Mucosa of stomach (tissue), 1 donor: ENCODE measurements around the gene TOPAZ1.

Source experiments
- H3K27me3 ChIP-seq: one replicate; pipeline ENCODE4 v1.7.0; 2013; ENCODE audit warnings: mild to moderate bottlenecking, low read length; ENCODE audit not compliant: control insufficient read depth, insufficient read depth
- H3K36me3 ChIP-seq: one replicate; pipeline ENCODE4 v1.7.0; 2013; ENCODE audit warnings: low read length; ENCODE audit not compliant: control insufficient read depth, insufficient read depth
- H3K4me1 ChIP-seq: one replicate; pipeline ENCODE4 v1.7.0; 2013; ENCODE audit warnings: mild to moderate bottlenecking, low read length; ENCODE audit not compliant: control insufficient read depth, insufficient read depth
- H3K4me3 ChIP-seq: one replicate; pipeline ENCODE4 v1.7.0; 2013; ENCODE audit warnings: low read length
- H3K9ac ChIP-seq: one replicate; pipeline ENCODE4 v1.7.0; 2013; ENCODE audit warnings: mild to moderate bottlenecking, low read length, moderate library complexity
- H3K9me3 ChIP-seq: one replicate; pipeline ENCODE4 v1.7.0; 2013; ENCODE audit warnings: mild to moderate bottlenecking, low read length, moderate library complexity; ENCODE audit not compliant: control insufficient read depth
- donor health status: Pancreatic carcinoma.

Gene TOPAZ1

DNA sequence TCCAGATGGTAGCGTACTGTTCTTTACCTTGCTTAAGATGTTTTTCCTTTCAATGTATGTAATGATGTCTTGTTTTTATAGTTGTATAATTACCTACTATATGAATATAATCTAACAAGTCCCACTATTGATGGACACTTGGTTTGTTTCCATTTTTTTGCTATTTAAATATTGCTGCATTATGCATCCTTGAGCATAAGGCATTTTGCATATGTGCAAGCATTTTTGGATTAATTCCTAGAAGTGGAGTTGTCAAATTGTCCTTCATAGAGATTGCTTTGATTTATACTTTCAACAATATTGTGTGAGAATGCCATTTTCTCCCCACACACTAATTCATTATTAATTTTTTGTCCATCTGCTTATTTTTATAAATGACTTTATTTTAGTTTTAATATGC lies 17.7 kb downstream of the TOPAZ1 start:
- H3K36me3 ChIP-seq: no peaks in the 10 kb centered on the region
- no peaks in the 10 kb centered on the region for H3K27me3 ChIP-seq
- no peak overlapping the region for H3K9ac ChIP-seq
- H3K9me3 ChIP-seq: no peaks in the 10 kb centered on the region
- H3K4me3 ChIP-seq: no peak overlapping the region
- peaks cover 6% of the 10 kb centered on the region for H3K4me1 ChIP-seq

- H3K4me1 ChIP-seq: peaks cover 7% of the 10 kb centered on the region
- no peaks in the 10 kb centered on the region for H3K27me3 ChIP-seq
- no peak overlapping the region for H3K4me3 ChIP-seq
- H3K36me3 ChIP-seq: no peaks in the 10 kb centered on the region
- H3K9ac ChIP-seq: no peak overlapping the region
- no peaks in the 10 kb centered on the region for H3K9me3 ChIP-seq
Measured at GRCh38 chr3:44264146-44264545, 22.5 kb downstream of the TOPAZ1 start.

DNA sequence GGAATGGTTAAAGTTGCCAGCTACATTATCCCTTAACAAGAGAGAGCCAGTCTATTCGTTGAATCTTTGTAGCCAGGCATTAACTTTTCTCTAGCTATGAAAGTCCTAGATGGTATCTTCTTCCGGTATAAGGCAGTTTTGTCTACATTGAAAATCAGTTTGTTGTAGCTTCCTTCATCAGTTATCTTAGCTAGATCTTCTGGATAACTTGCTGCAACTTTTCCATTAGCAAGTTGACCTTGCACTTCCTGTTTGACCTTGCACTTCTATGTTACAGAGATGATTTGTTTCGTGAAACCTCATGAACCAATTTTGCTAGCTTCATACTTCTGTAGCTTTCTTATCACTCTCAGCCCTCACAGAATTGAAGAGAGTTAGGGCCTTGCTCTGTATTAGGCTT lies 24.1 kb downstream of the TOPAZ1 start:
- no peaks in the 10 kb centered on the region for H3K27me3 ChIP-seq
- H3K36me3 ChIP-seq: no peaks in the 10 kb centered on the region
- no peaks in the 10 kb centered on the region for H3K9me3 ChIP-seq
- no peak overlapping the region for H3K4me3 ChIP-seq
- peaks cover 7% of the 10 kb centered on the region for H3K4me1 ChIP-seq
- H3K9ac ChIP-seq: no peak overlapping the region

DNA sequence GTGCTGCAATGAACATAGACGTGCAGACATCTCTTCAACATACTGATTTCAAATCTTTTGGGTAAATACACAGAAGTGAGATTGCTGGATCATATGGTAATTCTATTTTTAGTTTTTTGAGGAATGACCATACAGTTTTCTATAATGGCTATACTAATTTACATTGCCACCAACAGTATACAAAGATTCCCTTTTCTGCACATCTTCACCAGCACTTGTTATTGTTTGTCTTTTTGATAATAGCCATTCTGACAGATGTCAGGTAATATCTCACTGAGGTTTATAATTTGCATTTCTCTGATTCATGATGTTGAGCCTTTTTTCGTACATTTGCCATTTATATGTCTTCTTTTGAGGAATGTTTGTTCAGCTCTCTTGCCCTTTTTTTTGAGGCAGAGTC lies 30.5 kb downstream of the TOPAZ1 start:
- no peaks in the 10 kb centered on the region for H3K27me3 ChIP-seq
- H3K9me3 ChIP-seq: no peaks in the 10 kb centered on the region
- no peaks in the 10 kb centered on the region for H3K4me1 ChIP-seq
- no peak overlapping the region for H3K4me3 ChIP-seq
- H3K36me3 ChIP-seq: no peaks in the 10 kb centered on the region
- no peak overlapping the region for H3K9ac ChIP-seq

DNA sequence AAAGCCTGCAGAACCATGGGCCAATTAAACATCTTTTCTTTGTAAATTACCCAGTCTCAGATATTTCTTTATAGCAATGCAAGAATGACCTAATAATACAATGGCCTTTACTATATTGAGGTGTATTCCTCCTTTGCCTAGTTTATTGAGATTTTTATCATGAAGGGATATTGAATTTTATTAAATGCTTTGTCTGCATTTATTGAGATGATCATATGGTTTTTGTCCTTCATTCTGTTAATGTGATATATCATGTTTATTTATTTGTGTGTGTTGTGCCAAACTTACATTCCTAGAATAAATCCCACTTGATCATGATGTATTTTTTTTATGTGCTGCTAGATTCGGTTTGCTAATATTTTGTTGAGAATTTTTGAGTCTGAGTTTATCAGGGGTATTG lies 36.2 kb downstream of the TOPAZ1 start:
- no peaks in the 10 kb centered on the region for H3K4me1 ChIP-seq
- no peaks in the 10 kb centered on the region for H3K27me3 ChIP-seq
- H3K9ac ChIP-seq: no peak overlapping the region
- H3K9me3 ChIP-seq: no peaks in the 10 kb centered on the region
- no peak overlapping the region for H3K4me3 ChIP-seq
- H3K36me3 ChIP-seq: no peaks in the 10 kb centered on the region

DNA sequence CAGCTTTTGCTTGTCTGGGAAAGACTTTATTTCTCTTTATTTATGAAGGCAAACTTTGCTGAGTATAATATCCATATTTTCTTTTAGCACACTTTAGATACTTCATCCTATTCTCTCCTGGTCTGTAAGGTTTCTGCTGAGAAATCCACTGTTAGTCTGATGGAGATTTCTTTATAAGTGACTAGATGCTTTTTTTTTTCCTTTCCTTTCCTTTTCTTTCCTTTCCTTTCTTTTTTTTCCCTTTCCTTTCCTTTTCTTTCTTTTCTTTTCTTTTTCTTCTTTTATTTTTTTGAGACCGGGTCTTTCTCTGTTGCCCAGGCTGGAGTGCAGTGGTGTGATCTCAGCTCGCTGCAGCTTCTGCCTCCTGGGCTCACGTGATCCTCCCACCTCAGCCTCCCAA lies 38.4 kb downstream of the TOPAZ1 start:
- Histone ChIP-seq H3K4me1 (no peaks in the 10 kb centered on the region), H3K36me3 (no peaks in the 10 kb centered on the region), H3K9me3 (no peaks in the 10 kb centered on the region), H3K4me3 (no peak overlapping the region), H3K9ac (no peak overlapping the region), H3K27me3 (no peaks in the 10 kb centered on the region)

- H3K9me3 ChIP-seq: no peaks in the 10 kb centered on the region
- H3K27me3 ChIP-seq: no peaks in the 10 kb centered on the region
- no peak overlapping the region for H3K4me3 ChIP-seq
- H3K9ac ChIP-seq: no peak overlapping the region
- H3K4me1 ChIP-seq: no peaks in the 10 kb centered on the region
- H3K36me3 ChIP-seq: no peaks in the 10 kb centered on the region
Measured at GRCh38 chr3:44280631-44281030, 38.9 kb downstream of the TOPAZ1 start.

DNA sequence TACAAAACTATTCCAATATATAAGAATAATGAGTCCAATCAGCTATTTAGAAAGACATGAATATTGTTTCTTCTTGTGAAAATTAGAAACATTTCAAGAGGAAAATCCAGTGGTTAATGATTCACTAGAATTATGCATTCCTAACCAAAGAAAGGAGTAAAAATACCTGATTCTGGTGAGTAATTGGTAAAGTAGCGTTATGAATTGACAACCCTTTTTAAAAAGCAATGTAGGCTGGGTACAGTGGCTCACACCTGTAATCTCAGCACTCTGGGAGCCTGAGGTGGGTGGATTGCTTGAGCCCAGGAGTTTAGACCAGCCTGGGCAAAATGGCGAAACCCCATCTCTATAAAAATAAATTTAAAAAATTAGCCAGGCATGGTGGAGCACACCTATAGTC lies 43.3 kb downstream of the TOPAZ1 start:
- Histone ChIP-seq H3K36me3 (no peaks in the 10 kb centered on the region), H3K9me3 (no peaks in the 10 kb centered on the region), H3K9ac (no peak overlapping the region), H3K4me3 (no peak overlapping the region), H3K4me1 (no peaks in the 10 kb centered on the region), H3K27me3 (no peaks in the 10 kb centered on the region)

DNA sequence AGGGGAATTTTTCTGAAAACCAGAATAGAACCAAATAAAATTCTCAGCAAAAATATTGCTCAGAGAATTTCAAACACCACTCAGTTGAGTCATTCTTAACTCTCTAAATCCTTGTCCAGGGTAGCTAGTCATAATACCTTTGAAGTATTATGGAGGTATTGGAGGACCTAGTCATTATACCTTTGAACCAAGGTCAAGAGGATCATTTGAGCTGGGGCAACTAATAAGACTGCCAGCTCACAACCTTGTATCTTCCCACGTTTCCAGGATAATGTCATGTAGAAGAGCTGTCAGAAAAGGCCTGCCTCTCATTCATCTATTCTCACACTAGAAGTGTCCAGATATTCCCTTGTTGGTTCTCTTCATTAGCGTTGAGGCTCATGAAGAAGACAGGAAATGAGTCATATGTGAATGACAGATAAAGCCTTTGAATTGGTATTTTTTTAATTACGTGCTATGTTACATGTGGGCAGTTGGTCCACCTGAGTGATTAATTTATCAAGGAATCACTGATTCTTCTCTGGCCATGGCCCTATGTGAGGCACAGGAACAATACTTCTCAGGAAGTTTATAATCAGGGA lies 48.3 kb downstream of the TOPAZ1 start:
- H3K27me3 ChIP-seq: no peaks in the 10 kb centered on the region
- H3K4me1 ChIP-seq: no peaks in the 10 kb centered on the region
- H3K36me3 ChIP-seq: no peaks in the 10 kb centered on the region
- no peaks in the 10 kb centered on the region for H3K9me3 ChIP-seq
- H3K4me3 ChIP-seq: no peak overlapping the region
- no peak overlapping the region for H3K9ac ChIP-seq

GRCh38 chr3:44292276-44292675 lies 50.6 kb downstream of the TOPAZ1 start:
- no peaks in the 10 kb centered on the region for H3K4me1 ChIP-seq
- no peak overlapping the region for H3K9ac ChIP-seq
- H3K36me3 ChIP-seq: no peaks in the 10 kb centered on the region
- H3K9me3 ChIP-seq: no peaks in the 10 kb centered on the region
- H3K4me3 ChIP-seq: no peak overlapping the region
- no peaks in the 10 kb centered on the region for H3K27me3 ChIP-seq

DNA sequence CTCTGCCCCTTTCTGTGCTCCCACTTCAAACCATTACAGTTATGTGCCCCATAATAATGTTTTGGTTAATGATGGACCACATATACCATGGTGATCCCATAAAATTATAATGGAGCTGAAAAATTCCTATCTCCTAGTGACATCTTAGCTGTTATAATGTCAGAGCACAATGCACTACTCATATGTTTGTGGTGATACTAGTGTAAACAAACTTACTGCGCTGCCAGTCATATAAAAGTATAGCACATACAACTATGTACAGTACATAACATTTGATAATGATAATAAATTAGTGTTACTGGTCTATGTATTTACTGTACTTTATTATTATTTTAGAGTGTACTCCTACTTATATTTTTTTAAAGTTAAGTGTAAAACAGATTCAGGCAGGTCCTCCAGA lies 51.3 kb downstream of the TOPAZ1 start:
- no peak overlapping the region for H3K4me3 ChIP-seq
- H3K9me3 ChIP-seq: no peaks in the 10 kb centered on the region
- H3K9ac ChIP-seq: no peak overlapping the region
- no peaks in the 10 kb centered on the region for H3K27me3 ChIP-seq
- no peaks in the 10 kb centered on the region for H3K4me1 ChIP-seq
- H3K36me3 ChIP-seq: no peaks in the 10 kb centered on the region

DNA sequence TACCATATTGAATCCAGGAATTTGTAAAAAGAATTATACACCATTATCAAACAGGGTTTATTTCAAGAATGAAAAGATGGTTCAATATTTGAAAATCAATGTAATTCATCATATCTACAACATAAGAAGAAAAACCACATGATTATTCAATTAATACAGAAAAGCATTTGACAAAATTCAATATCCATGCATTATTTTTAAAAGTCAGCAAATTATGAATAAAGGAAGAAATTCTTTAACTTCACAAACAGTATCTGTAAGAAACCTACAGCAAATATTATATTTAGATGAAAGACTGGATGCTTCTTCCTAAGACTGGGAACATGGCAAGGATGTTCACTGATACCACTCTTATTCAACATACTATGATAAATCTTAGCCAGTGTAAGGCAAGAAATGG lies 55.6 kb downstream of the TOPAZ1 start:
- no peaks in the 10 kb centered on the region for H3K9me3 ChIP-seq
- no peaks in the 10 kb centered on the region for H3K27me3 ChIP-seq
- H3K36me3 ChIP-seq: no peaks in the 10 kb centered on the region
- no peak overlapping the region for H3K4me3 ChIP-seq
- H3K4me1 ChIP-seq: no peaks in the 10 kb centered on the region
- no peak overlapping the region for H3K9ac ChIP-seq

- Histone ChIP-seq H3K4me3 (no peak overlapping the region), H3K9me3 (no peaks in the 10 kb centered on the region), H3K9ac (no peak overlapping the region), H3K4me1 (no peaks in the 10 kb centered on the region), H3K36me3 (no peaks in the 10 kb centered on the region), H3K27me3 (no peaks in the 10 kb centered on the region)
Measured at GRCh38 chr3:44301746-44302145, 60.1 kb downstream of the TOPAZ1 start.
